HepG2 (cell line): ENCODE data around the gene CHKA. TPM values are rescaled to one million over a fixed set of nuclear protein-coding genes. Genes with fewer than 3 reads are reported as not detected.

ENCODE experiments used
- BRD4 ChIP-seq: sonication (generic); formaldehyde crosslinking; IDR thresholded peaks from 2 replicates; pipeline ENCODE4 v1.4.0; 2020; ENCODE audit warnings: missing genetic modification reagents
- CTCF ChIP-seq: sonication (generic); formaldehyde crosslinking; IDR thresholded peaks from 2 replicates; pipeline ENCODE4 v1.5.0; 2020; ENCODE audit warnings: mild to moderate bottlenecking, missing genetic modification reagents, moderate library complexity
- GFI1 ChIP-seq: sonication (generic); formaldehyde crosslinking; IDR thresholded peaks from 2 replicates; pipeline ENCODE4 v1.5.0; 2020; ENCODE audit warnings: missing genetic modification reagents, mild to moderate bottlenecking, borderline replicate concordance
- HHEX ChIP-seq: IDR thresholded peaks from 2 replicates; pipeline ENCODE4 v1.6.1; 2016; ENCODE audit warnings: control low read depth
- ISL2 ChIP-seq: sonication (generic); formaldehyde crosslinking; IDR thresholded peaks from 2 replicates; pipeline ENCODE4 v1.5.0; 2020; ENCODE audit warnings: missing genetic modification reagents
- KDM3A ChIP-seq: IDR thresholded peaks from 2 replicates; pipeline ENCODE4 v1.6.1; 2018; ENCODE audit warnings: low read depth, missing compliant biosample characterization
- NCOA2 ChIP-seq: sonication (generic); formaldehyde crosslinking; IDR thresholded peaks from 2 replicates; pipeline ENCODE4 v1.8.0; 2022; ENCODE audit warnings: inconsistent platforms
- POLR2AphosphoS2 ChIP-seq: IDR thresholded peaks from 2 replicates; pipeline ENCODE4 v1.6.1; 2011; ENCODE audit warnings: low read depth, low read length, improper control_type of control experiment
- SMARCC2 ChIP-seq: fragments of 450-650 bp; IDR thresholded peaks from 2 replicates; pipeline ENCODE4 v1.6.1; 2017; ENCODE audit warnings: antibody characterized with exemption, mild to moderate bottlenecking
- ZBTB3 ChIP-seq: sonication (generic); formaldehyde crosslinking; IDR thresholded peaks from 2 replicates; pipeline ENCODE4 v1.4.0; 2020; ENCODE audit warnings: low read depth, mild to moderate bottlenecking, moderate library complexity, missing genetic modification reagents, borderline replicate concordance
- ZNF317 ChIP-seq: sonication (generic); formaldehyde crosslinking; IDR thresholded peaks from 2 replicates; pipeline ENCODE4 v1.5.0; 2020; ENCODE audit warnings: mild to moderate bottlenecking, missing genetic modification reagents
- ZNF547 ChIP-seq: sonication (generic); formaldehyde crosslinking; IDR thresholded peaks from 2 replicates; pipeline ENCODE4 v1.5.1; 2020; ENCODE audit warnings: mild to moderate bottlenecking, missing genetic modification reagents
- ZNF670 ChIP-seq: sonication (generic); formaldehyde crosslinking; IDR thresholded peaks from 2 replicates; pipeline ENCODE4 v1.8.0; 2022; ENCODE audit warnings: mild to moderate bottlenecking, missing genetic modification reagents, borderline replicate concordance
- ZNF709 ChIP-seq: sonication (generic); formaldehyde crosslinking; IDR thresholded peaks from 2 replicates; pipeline ENCODE4 v1.5.0; 2020; ENCODE audit warnings: mild to moderate bottlenecking, missing genetic modification reagents
- ZNF770 ChIP-seq: sonication (generic); formaldehyde crosslinking; IDR thresholded peaks from 2 replicates; pipeline ENCODE4 v1.5.0; 2020; ENCODE audit warnings: mild to moderate bottlenecking, missing genetic modification reagents
- ZNF792 ChIP-seq: IDR thresholded peaks from 2 replicates; pipeline ENCODE4 v1.6.1; 2016
- polyA plus RNA-seq, 8 experiments: library from polyadenylated mRNA; depleted of rRNA in 3 of 8; stranded (reverse) in 7 of 8; unstranded in 1 of 8; fragments of >200 nt; fragmentation: Illumina TruSeq in 4 of 8; extraction: Trizol in 4 of 8; gene quantifications; 2 replicates each; pipeline versions ENCODE4 v1.2.1 to v1.2.3, GENCODE V29; 2011 to 2016; ENCODE audit warnings: low read depth in 4 of 8, missing spikeins in 1 of 8, mixed read lengths in 1 of 8; ENCODE audit not compliant: insufficient read depth in 1 of 8
- total RNA-seq, 5 experiments: library from RNA; depleted of rRNA; stranded (reverse); fragments of >200 nt; fragmentation: Illumina TruSeq; extraction: Trizol; gene quantifications; 2 replicates each; pipeline ENCODE4 v1.2.3, GENCODE V29; 2016; ENCODE audit warnings: low read depth in 1 of 5
- TF ChIP-seq, protein P1 (sequence below): IDR thresholded peaks from 2 replicates; pipeline ENCODE4 v1.6.1; 2016; ENCODE audit warnings: missing genetic modification reagents, missing compliant biosample characterization
- TF ChIP-seq, protein P2 (sequence below): sonication (generic); formaldehyde crosslinking; IDR thresholded peaks from 2 replicates; pipeline ENCODE4 v1.5.1; 2020; ENCODE audit warnings: missing genetic modification reagents, mild to moderate bottlenecking, borderline replicate concordance
- TF ChIP-seq, protein P3 (sequence below): IDR thresholded peaks from 2 replicates; pipeline ENCODE4 v1.6.1; 2016; ENCODE audit warnings: low read depth, missing genetic modification reagents, missing compliant biosample characterization

The CHKA gene
- total and polyA plus RNA-seq, 2 of the 13 experiments (the other 11 are each of a cell fraction or from before 2014, with no cell fraction given), result 71.6 to 92.7 TPM

DNA sequence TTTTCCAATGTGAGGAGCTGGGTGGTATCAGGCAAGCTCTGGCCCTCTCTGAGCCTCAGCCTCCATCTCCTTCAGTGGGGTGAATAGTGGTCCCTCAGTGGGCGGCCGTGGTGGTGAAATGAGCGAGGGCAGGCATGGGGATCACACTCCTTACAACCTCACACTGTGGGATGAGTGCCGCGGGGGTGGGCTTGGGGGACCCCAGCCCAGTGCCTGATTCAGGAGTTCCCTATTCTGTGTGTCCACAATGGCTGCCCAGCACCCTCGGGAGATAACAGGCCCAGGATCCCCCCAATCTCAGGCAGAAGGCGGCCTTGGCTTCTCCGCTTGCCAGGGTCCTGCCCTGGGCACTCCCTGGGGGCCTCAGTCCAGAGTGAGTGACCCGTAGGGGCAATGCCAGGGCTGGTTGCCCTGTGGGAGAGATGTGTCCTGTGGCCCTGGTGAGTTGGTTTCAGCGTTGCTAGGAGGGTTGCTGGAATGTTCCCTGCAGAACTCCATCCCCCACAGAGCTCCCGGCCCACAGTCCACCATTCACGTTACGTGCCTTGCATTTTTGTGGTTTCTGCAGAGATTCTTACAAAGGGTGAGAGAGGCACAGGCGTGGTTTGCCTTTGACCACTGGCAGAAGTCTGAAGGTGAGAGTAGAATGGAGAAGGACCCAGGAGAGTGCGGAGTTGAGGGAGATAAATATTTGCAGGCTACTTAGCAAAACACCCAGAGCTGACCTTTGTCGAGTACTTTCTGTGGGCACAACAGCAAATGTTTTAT lies 108.2 kb downstream of the CHKA start (continued):
- peak; percentile 95 for TF ChIP-seq GFI1 (CRISPR knock-in tag)
- TF ChIP-seq KDM3A, result no peak
- TF ChIP-seq ZBTB3 (CRISPR knock-in tag), result no peak
- no peak for TF ChIP-seq HHEX (CRISPR knock-in tag)
- TF ChIP-seq, protein P1, sequence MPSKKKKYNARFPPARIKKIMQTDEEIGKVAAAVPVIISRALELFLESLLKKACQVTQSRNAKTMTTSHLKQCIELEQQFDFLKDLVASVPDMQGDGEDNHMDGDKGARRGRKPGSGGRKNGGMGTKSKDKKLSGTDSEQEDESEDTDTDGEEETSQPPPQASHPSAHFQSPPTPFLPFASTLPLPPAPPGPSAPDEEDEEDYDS (CRISPR knock-in tag), result no peak
- no peak for TF ChIP-seq ZNF317 (CRISPR knock-in tag)
- no peak for TF ChIP-seq POLR2AphosphoS2
- TF ChIP-seq ZNF547 (CRISPR knock-in tag), result no peak
- TF ChIP-seq BRD4 (CRISPR knock-in tag), result 0 out of 2 replicates have a peak, but pooled peaks have one; percentile 17
- TF ChIP-seq SMARCC2, result no peak
- TF ChIP-seq ZNF770 (CRISPR knock-in tag), result no peak
- no peak for TF ChIP-seq ZNF709
- no peak for TF ChIP-seq CTCF (CRISPR knock-in tag)
- TF ChIP-seq ZNF670, result no peak
- peak; percentile 71 for TF ChIP-seq NCOA2 (CRISPR knock-in tag)
- TF ChIP-seq, protein P2, sequence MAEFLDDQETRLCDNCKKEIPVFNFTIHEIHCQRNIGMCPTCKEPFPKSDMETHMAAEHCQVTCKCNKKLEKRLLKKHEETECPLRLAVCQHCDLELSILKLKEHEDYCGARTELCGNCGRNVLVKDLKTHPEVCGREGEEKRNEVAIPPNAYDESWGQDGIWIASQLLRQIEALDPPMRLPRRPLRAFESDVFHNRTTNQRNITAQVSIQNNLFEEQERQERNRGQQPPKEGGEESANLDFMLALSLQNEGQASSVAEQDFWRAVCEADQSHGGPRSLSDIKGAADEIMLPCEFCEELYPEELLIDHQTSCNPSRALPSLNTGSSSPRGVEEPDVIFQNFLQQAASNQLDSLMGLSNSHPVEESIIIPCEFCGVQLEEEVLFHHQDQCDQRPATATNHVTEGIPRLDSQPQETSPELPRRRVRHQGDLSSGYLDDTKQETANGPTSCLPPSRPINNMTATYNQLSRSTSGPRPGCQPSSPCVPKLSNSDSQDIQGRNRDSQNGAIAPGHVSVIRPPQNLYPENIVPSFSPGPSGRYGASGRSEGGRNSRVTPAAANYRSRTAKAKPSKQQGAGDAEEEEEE (CRISPR knock-in tag), result no peak
- no peak for TF ChIP-seq ISL2
- TF ChIP-seq, protein P3, sequence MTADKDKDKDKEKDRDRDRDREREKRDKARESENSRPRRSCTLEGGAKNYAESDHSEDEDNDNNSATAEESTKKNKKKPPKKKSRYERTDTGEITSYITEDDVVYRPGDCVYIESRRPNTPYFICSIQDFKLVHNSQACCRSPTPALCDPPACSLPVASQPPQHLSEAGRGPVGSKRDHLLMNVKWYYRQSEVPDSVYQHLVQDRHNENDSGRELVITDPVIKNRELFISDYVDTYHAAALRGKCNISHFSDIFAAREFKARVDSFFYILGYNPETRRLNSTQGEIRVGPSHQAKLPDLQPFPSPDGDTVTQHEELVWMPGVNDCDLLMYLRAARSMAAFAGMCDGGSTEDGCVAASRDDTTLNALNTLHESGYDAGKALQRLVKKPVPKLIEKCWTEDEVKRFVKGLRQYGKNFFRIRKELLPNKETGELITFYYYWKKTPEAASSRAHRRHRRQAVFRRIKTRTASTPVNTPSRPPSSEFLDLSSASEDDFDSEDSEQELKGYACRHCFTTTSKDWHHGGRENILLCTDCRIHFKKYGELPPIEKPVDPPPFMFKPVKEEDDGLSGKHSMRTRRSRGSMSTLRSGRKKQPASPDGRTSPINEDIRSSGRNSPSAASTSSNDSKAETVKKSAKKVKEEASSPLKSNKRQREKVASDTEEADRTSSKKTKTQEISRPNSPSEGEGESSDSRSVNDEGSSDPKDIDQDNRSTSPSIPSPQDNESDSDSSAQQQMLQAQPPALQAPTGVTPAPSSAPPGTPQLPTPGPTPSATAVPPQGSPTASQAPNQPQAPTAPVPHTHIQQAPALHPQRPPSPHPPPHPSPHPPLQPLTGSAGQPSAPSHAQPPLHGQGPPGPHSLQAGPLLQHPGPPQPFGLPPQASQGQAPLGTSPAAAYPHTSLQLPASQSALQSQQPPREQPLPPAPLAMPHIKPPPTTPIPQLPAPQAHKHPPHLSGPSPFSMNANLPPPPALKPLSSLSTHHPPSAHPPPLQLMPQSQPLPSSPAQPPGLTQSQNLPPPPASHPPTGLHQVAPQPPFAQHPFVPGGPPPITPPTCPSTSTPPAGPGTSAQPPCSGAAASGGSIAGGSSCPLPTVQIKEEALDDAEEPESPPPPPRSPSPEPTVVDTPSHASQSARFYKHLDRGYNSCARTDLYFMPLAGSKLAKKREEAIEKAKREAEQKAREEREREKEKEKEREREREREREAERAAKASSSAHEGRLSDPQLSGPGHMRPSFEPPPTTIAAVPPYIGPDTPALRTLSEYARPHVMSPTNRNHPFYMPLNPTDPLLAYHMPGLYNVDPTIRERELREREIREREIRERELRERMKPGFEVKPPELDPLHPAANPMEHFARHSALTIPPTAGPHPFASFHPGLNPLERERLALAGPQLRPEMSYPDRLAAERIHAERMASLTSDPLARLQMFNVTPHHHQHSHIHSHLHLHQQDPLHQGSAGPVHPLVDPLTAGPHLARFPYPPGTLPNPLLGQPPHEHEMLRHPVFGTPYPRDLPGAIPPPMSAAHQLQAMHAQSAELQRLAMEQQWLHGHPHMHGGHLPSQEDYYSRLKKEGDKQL (CRISPR knock-in tag), result no peak
- no peak for TF ChIP-seq ZNF792 (CRISPR knock-in tag)
